Type B pancreatic cell (in vitro differentiated cells): ENCODE data around the gene RNF121. TPM values are rescaled to one million over a fixed set of nuclear protein-coding genes. Genes with fewer than 3 reads are reported as not detected.

ENCODE experiments used
- DNase-seq: peaks from one replicate; pipeline ENCODE4 v3.0.0; 2021; ENCODE audit warnings: mixed read lengths; ENCODE audit not compliant: unreplicated experiment; ENCODE audit errors: extremely low spot score
- H3K27ac Mint-ChIP-seq: 2 replicates; pipeline ENCODE4 v1.8.0; 2021; ENCODE audit warnings: mild to moderate bottlenecking, mixed read lengths
- H3K27me3 Mint-ChIP-seq: 2 replicates; pipeline ENCODE4 v1.8.0; 2021; ENCODE audit warnings: mixed read lengths
- H3K36me3 Mint-ChIP-seq: 2 replicates; pipeline ENCODE4 v1.8.0; 2021; ENCODE audit warnings: mixed read lengths
- H3K4me1 Mint-ChIP-seq: one replicate; pipeline ENCODE4 v1.8.0; 2021; ENCODE audit warnings: mixed read lengths; ENCODE audit not compliant: unreplicated experiment
- H3K4me3 Mint-ChIP-seq: 2 replicates; pipeline ENCODE4 v1.8.0; 2021; ENCODE audit warnings: mild to moderate bottlenecking, mixed read lengths
- H3K9me3 Mint-ChIP-seq: 2 replicates; pipeline ENCODE4 v1.8.0; 2021; ENCODE audit warnings: mixed read lengths
- CTCF ChIP-seq: fragments of 200-600 bp; sonication (generic); conservative IDR thresholded peaks from 2 replicates; pipeline ENCODE4 v1.5.0; 2021; ENCODE audit warnings: antibody characterized with exemption, mild to moderate bottlenecking
- total RNA-seq: library from RNA; stranded (reverse); gene quantifications from 2 replicates; pipeline ENCODE4 v1.2.1, GENCODE V29; 2021; ENCODE audit warnings: low replicate concordance

The RNF121 gene
- total RNA-seq, 1 donor from 2014 or later = 49.7 TPM

- DNase-seq = no peak
- peaks cover 24% of the 10 kb centered on the region for H3K36me3 Mint-ChIP-seq
- TF ChIP-seq CTCF = no peak
- no peaks in the 10 kb centered on the region for H3K9me3 Mint-ChIP-seq
- H3K27me3 Mint-ChIP-seq = no peaks in the 10 kb centered on the region
- H3K27ac Mint-ChIP-seq = no peak overlapping the region
- no peaks in the 10 kb centered on the region for H3K4me1 Mint-ChIP-seq
- H3K4me3 Mint-ChIP-seq = no peak overlapping the region
Measured at GRCh38 chr11:72014761-72015320, 86.0 kb downstream of the RNF121 start.

- Mint-ChIP-seq H3K36me3 (peaks cover 29% of the 10 kb centered on the region), H3K27me3 (no peaks in the 10 kb centered on the region), H3K27ac (no peak overlapping the region), H3K4me1 (no peaks in the 10 kb centered on the region), H3K4me3 (no peak overlapping the region), H3K9me3 (no peaks in the 10 kb centered on the region)
- peak; percentile 58 for TF ChIP-seq CTCF
- no peak for DNase-seq
Measured at GRCh38 chr11:72015511-72016061, 86.7 kb downstream of the RNF121 start.

GRCh38 chr11:72018171-72018570, 89.3 kb downstream of the RNF121 start:
- H3K27ac Mint-ChIP-seq = peak overlapping the region; percentile 64

GRCh38 chr11:72023335-72023734, 94.5 kb downstream of the RNF121 start:
- H3K36me3 Mint-ChIP-seq = peaks cover 17% of the 10 kb centered on the region
- no peaks in the 10 kb centered on the region for H3K9me3 Mint-ChIP-seq
- H3K27ac Mint-ChIP-seq = no peak overlapping the region
- TF ChIP-seq CTCF = no peak
- H3K4me3 Mint-ChIP-seq = no peak overlapping the region
- peaks cover 11% of the 10 kb centered on the region for H3K4me1 Mint-ChIP-seq
- H3K27me3 Mint-ChIP-seq = no peaks in the 10 kb centered on the region
- DNase-seq = no peak

More at GRCh38 chr11:72018171-72018570, 89.3 kb downstream of the RNF121 start:
- Mint-ChIP-seq H3K27me3 (no peaks in the 10 kb centered on the region), H3K4me3 (no peak overlapping the region), H3K4me1 (no peaks in the 10 kb centered on the region), H3K36me3 (peaks cover 34% of the 10 kb centered on the region), H3K9me3 (no peaks in the 10 kb centered on the region)
- DNase-seq = no peak
- TF ChIP-seq CTCF = no peak

- Mint-ChIP-seq H3K36me3 (peaks cover 15% of the 10 kb centered on the region), H3K9me3 (no peaks in the 10 kb centered on the region), H3K27me3 (no peaks in the 10 kb centered on the region), H3K4me1 (peaks cover 11% of the 10 kb centered on the region), H3K4me3 (no peak overlapping the region), H3K27ac (peak overlapping the region; percentile 76)
- TF ChIP-seq CTCF = no peak
- no peak for DNase-seq
Measured at GRCh38 chr11:72024069-72024754, 95.4 kb downstream of the RNF121 start.
